Subcutaneous abdominal adipose tissue (tissue), 5 donors: ENCODE results near the gene OMP.
A peak's percentile ranks its signal among the peaks of the same experiment; 100 is the strongest.

Experiments used
- H3K27ac ChIP-seq: one replicate; pipeline ENCODE4 v1.7.0; 2013; ENCODE audit warnings: low read depth, mild to moderate bottlenecking, inconsistent platforms, low read length, moderate library complexity
- H3K27me3 ChIP-seq, 5 donors: one replicate each; pipeline ENCODE4 v1.7.0; 2013; ENCODE audit warnings: low read length in 5 of 5, inconsistent platforms in 1 of 5; ENCODE audit not compliant: control insufficient read depth in 5 of 5, insufficient read depth in 4 of 5
- H3K36me3 ChIP-seq, 5 donors: one replicate each; pipeline ENCODE4 v1.7.0; 2013; ENCODE audit warnings: low read length in 5 of 5; ENCODE audit not compliant: control insufficient read depth in 5 of 5, insufficient read depth in 5 of 5
- H3K4me1 ChIP-seq, 5 donors: one replicate each; pipeline ENCODE4 v1.7.0; 2013; ENCODE audit warnings: low read length in 5 of 5, mild to moderate bottlenecking in 3 of 5, moderate library complexity in 1 of 5; ENCODE audit not compliant: control insufficient read depth in 5 of 5, insufficient read depth in 5 of 5
- H3K4me3 ChIP-seq, 5 donors: one replicate each; pipeline ENCODE4 v1.7.0; 2013; ENCODE audit warnings: low read length in 5 of 5, low read depth in 1 of 5
- H3K9ac ChIP-seq, 5 donors: one replicate each; pipeline ENCODE4 v1.7.0; 2013; ENCODE audit warnings: low read length in 5 of 5, mild to moderate bottlenecking in 4 of 5, moderate library complexity in 3 of 5
- H3K9me3 ChIP-seq, 5 donors: one replicate each; pipeline ENCODE4 v1.7.0; 2013; ENCODE audit warnings: low read length in 5 of 5; ENCODE audit not compliant: control insufficient read depth in 5 of 5
- donor health status: healthy.
- donor health status: healthy.
- donor health status: healthy.
- donor health status: healthy.
- donor health status: healthy.

The OMP gene

GRCh38 chr11:77074626-77075221, 27.9 kb upstream of the OMP start:
- Histone ChIP-seq H3K9ac (no peak overlapping the region), H3K27me3 (no peaks in the 10 kb centered on the region), H3K9me3 (no peaks in the 10 kb centered on the region), H3K36me3 (no peaks in the 10 kb centered on the region), H3K27ac (peak overlapping the region; percentile 55), H3K4me1 (peaks cover 17 to 35% (median 26%) of the 10 kb centered on the region in 5 donors), H3K4me3 (no peak overlapping the region)

DNA sequence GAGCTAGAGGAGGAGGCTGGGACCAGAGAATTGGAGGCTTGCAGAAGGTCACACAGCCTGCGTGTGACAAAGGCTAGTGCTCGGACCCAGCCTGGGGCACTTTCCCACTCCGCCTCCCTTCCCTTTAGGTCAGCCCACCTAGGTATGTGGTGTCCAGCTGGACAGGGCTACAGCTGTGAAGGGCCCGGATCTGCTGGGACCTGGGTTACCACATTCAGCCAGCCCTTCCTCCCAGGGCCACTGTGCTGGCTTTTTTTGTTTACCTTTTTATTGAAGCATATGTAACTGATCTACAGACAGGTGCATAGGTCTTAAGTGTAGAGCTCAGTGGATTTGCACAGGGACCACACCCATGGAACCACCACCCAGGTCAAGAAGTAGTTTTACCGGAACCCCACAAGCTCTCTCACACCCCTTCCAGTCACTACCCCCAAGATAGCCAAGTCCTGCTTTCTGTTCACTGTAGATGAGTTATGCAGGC, 27.2 kb upstream of the OMP start:
- H3K27ac ChIP-seq, result no peak overlapping the region
- H3K4me3 ChIP-seq, result no peak overlapping the region
- H3K9ac ChIP-seq, result no peak overlapping the region
- no peaks in the 10 kb centered on the region for H3K36me3 ChIP-seq
- peaks cover 17 to 35% (median 26%) of the 10 kb centered on the region in 5 donors for H3K4me1 ChIP-seq
- H3K9me3 ChIP-seq, result no peaks in the 10 kb centered on the region
- no peaks in the 10 kb centered on the region for H3K27me3 ChIP-seq

DNA sequence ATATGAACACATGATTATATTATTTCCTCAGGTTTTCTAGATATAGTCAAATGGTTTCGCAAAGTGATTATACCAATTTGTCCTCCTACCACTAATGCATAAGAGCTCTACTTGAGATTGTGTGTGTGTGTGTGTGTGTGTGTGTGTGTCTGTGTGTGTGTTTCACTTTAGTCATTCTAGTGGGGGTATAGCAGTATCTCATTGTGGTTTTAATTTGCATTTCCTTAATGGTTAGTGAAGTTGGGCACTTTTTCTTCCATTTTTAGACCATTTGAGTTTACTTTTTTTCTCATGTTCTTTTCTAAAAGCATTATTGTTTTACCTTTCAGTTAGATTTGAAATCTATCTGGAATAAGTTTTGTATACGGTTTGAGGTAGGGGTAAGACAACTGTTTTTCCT, 23.0 kb upstream of the OMP start:
- no peaks in the 10 kb centered on the region for H3K36me3 ChIP-seq
- no peaks in the 10 kb centered on the region for H3K9me3 ChIP-seq
- H3K4me3 ChIP-seq, result no peak overlapping the region
- H3K4me1 ChIP-seq, result peaks cover 8 to 23% (median 19%) of the 10 kb centered on the region in 5 donors
- no peak overlapping the region for H3K27ac ChIP-seq
- no peak overlapping the region for H3K9ac ChIP-seq
- no peaks in the 10 kb centered on the region for H3K27me3 ChIP-seq

DNA sequence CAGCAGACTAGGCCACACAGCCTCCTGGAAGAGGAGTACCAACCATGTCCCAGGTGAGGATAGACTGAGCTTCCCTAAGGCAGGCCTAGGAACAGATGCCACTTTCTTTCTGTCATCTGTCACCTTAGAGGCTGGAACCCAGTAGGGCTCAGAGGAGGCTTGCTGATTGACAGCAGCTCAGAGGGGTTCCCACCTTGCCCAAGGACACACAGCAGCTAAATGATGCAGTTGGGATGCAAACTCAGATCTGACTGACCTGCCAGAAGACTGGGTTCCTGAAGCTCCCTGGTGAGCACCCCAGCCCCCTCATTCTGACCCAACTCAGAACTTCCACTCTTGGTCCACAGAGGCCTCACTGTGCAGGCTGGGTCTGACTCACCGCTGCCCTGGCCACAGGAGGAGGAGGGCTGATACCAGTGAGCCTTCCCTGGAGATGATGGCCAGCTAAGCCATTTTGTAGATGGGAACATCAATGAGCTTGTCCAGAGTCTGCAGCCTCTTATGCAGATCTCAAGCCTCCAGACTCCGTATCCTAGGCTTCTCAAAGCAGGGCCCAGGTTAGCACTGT, 21.9 kb upstream of the OMP start:
- no peaks in the 10 kb centered on the region for H3K9me3 ChIP-seq
- no peak overlapping the region for H3K9ac ChIP-seq
- no peak overlapping the region for H3K27ac ChIP-seq
- no peaks in the 10 kb centered on the region for H3K36me3 ChIP-seq
- H3K27me3 ChIP-seq, result no peaks in the 10 kb centered on the region
- H3K4me1 ChIP-seq, result peaks cover 8 to 21% (median 18%) of the 10 kb centered on the region in 5 donors
- no peak overlapping the region for H3K4me3 ChIP-seq

DNA sequence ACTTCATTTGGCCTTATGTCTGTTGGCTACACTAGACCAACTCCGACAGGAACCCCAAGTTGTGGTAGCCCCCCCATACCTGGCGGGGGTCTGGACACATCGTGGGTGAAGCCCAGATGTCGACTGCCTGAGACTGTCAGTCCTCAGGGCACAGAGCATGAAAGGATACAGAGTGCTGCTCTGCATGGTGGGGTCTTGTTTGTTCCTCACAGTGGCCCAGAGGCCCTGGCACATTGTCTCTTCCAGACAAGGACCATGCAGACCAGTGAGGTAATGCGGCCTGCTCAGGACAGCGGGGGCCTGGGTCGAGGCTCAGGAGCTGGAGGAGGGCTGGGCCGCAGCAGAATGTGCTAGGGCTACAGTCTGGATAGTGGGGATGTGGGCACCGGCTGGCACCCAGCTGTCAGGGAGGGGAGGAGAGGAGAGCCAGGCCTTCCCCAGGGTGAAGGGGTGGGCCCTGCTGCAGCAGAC, 21.2 kb upstream of the OMP start:
- Histone ChIP-seq H3K4me1 (peaks cover 8 to 21% (median 18%) of the 10 kb centered on the region in 5 donors), H3K36me3 (no peaks in the 10 kb centered on the region), H3K27me3 (no peaks in the 10 kb centered on the region), H3K27ac (no peak overlapping the region), H3K4me3 (no peak overlapping the region), H3K9me3 (no peaks in the 10 kb centered on the region), H3K9ac (no peak overlapping the region)

- no peaks in the 10 kb centered on the region for H3K9me3 ChIP-seq
- H3K36me3 ChIP-seq, result no peaks in the 10 kb centered on the region
- H3K4me1 ChIP-seq, result peaks cover 8 to 21% (median 18%) of the 10 kb centered on the region in 5 donors
- peak overlapping the region in 3 of 5 donors; percentile 22 to 61 (median 60) for H3K9ac ChIP-seq
- H3K4me3 ChIP-seq, result peak overlapping the region in 4 of 5 donors; percentile 19 to 38 (median 28)
- no peaks in the 10 kb centered on the region for H3K27me3 ChIP-seq
- H3K27ac ChIP-seq, result no peak overlapping the region
Measured at GRCh38 chr11:77081976-77082836, 20.4 kb upstream of the OMP start.

- H3K27ac ChIP-seq, result no peak overlapping the region
- peaks cover 8 to 21% (median 18%) of the 10 kb centered on the region in 5 donors for H3K4me1 ChIP-seq
- no peaks in the 10 kb centered on the region for H3K27me3 ChIP-seq
- peak overlapping the region in 4 of 5 donors; percentile 19 to 38 (median 28) for H3K4me3 ChIP-seq
- no peaks in the 10 kb centered on the region for H3K36me3 ChIP-seq
- no peaks in the 10 kb centered on the region for H3K9me3 ChIP-seq
- H3K9ac ChIP-seq, result peak overlapping the region in 2 of 5 donors; percentile 60 to 61
Measured at GRCh38 chr11:77082838-77083565, 19.6 kb upstream of the OMP start.

GRCh38 chr11:77083566-77084245, 18.9 kb upstream of the OMP start:
- no peaks in the 10 kb centered on the region for H3K27me3 ChIP-seq
- H3K27ac ChIP-seq, result no peak overlapping the region
- no peaks in the 10 kb centered on the region for H3K9me3 ChIP-seq
- H3K4me3 ChIP-seq, result no peak overlapping the region
- no peaks in the 10 kb centered on the region for H3K36me3 ChIP-seq
- peaks cover 8 to 21% (median 18%) of the 10 kb centered on the region in 5 donors for H3K4me1 ChIP-seq
- peak overlapping the region in 1 of 5 donors; percentile 61 for H3K9ac ChIP-seq

GRCh38 chr11:77084581-77085191, 18.0 kb upstream of the OMP start:
- Histone ChIP-seq H3K27ac (no peak overlapping the region), H3K9ac (no peak overlapping the region)

More at GRCh38 chr11:77084581-77085191, 18.0 kb upstream of the OMP start:
- no peaks in the 10 kb centered on the region for H3K9me3 ChIP-seq
- H3K36me3 ChIP-seq, result no peaks in the 10 kb centered on the region
- no peaks in the 10 kb centered on the region for H3K27me3 ChIP-seq
- peaks cover 8 to 21% (median 18%) of the 10 kb centered on the region in 5 donors for H3K4me1 ChIP-seq
- no peak overlapping the region for H3K4me3 ChIP-seq
